GM21528 (cell line): Measurements from ENCODE around the gene SIMC1.
A peak's percentile ranks its signal among the peaks of the same experiment; 100 is the strongest.

Experiments
- ATAC-seq: cut with Tn5 transposase; IDR thresholded peaks from one replicate; pipeline ENCODE4 v1.9.1; 2021; ENCODE audit warnings: mild to moderate bottlenecking, moderate library complexity; ENCODE audit not compliant: unreplicated experiment, low FRiP score

The SIMC1 gene

GRCh38 chr5:176384991-176385390 is 146.8 kb downstream of the SIMC1 start:
- no peak for ATAC-seq

GRCh38 chr5:176386491-176386890 is 148.3 kb downstream of the SIMC1 start:
- ATAC-seq, result no peak

- no peak for ATAC-seq
Measured at GRCh38 chr5:176387384-176387925, 149.2 kb downstream of the SIMC1 start.

- peak; percentile 5 for ATAC-seq
Measured at GRCh38 chr5:176388003-176388443, 149.8 kb downstream of the SIMC1 start.

- ATAC-seq, result peak; percentile 86
Measured at GRCh38 chr5:176388444-176389134, 150.4 kb downstream of the SIMC1 start, which contains the start of the genes HIGD2A and NOP16. HIGD2A (plus strand) TSS chr5:176388751; CDS start chr5:176388820, 69 bp downstream. NOP16 (minus strand) TSS chr5:176388598; CDS start chr5:176388539, 59 bp downstream.

- peak; percentile 45 for ATAC-seq
Measured at GRCh38 chr5:176389135-176390123, 151.2 kb downstream of the SIMC1 start.

GRCh38 chr5:176391479-176391878 is 153.3 kb downstream of the SIMC1 start:
- no peak for ATAC-seq

- no peak for ATAC-seq
Measured at GRCh38 chr5:176391999-176392398, 153.8 kb downstream of the SIMC1 start.

GRCh38 chr5:176392526-176392925 is 154.3 kb downstream of the SIMC1 start:
- no peak for ATAC-seq

- ATAC-seq, result no peak
Measured at GRCh38 chr5:176394096-176394495, 155.9 kb downstream of the SIMC1 start.

GRCh38 chr5:176394881-176395675 is 156.9 kb downstream of the SIMC1 start:
- ATAC-seq, result no peak
